ENCODE measurements around the gene TSPAN9. TPM values are rescaled to one million over a fixed set of nuclear protein-coding genes. Genes with fewer than 3 reads are reported as not detected.

TSPAN9 gene
- total RNA-seq, 1 donor from 2014 or later, result 49.4 TPM

GRCh38 chr12:3311491-3312103, 234.4 kb downstream of the TSPAN9 start:
- Mint-ChIP-seq H3K27ac (no peak overlapping the region), H3K4me1 (peaks cover 20% of the 10 kb centered on the region), H3K9me3 (no peaks in the 10 kb centered on the region), H3K27me3 (ENCODE audit: low read depth) (peaks cover 33% of the 10 kb centered on the region), H3K36me3 (no peaks in the 10 kb centered on the region), H3K4me3 (no peak overlapping the region)
- no peak for DNase-seq (ENCODE audit: low spot score in 2 of 2, unreplicated experiment in 2 of 2)
- TF ChIP-seq, protein P1, sequence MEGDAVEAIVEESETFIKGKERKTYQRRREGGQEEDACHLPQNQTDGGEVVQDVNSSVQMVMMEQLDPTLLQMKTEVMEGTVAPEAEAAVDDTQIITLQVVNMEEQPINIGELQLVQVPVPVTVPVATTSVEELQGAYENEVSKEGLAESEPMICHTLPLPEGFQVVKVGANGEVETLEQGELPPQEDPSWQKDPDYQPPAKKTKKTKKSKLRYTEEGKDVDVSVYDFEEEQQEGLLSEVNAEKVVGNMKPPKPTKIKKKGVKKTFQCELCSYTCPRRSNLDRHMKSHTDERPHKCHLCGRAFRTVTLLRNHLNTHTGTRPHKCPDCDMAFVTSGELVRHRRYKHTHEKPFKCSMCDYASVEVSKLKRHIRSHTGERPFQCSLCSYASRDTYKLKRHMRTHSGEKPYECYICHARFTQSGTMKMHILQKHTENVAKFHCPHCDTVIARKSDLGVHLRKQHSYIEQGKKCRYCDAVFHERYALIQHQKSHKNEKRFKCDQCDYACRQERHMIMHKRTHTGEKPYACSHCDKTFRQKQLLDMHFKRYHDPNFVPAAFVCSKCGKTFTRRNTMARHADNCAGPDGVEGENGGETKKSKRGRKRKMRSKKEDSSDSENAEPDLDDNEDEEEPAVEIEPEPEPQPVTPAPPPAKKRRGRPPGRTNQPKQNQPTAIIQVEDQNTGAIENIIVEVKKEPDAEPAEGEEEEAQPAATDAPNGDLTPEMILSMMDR (IDR thresholded peaks at IDR 0.05; ENCODE audit: unreplicated experiment), result no peak

GRCh38 chr12:3313066-3313465, 235.9 kb downstream of the TSPAN9 start:
- DNase-seq (ENCODE audit: low spot score in 2 of 2, unreplicated experiment in 2 of 2), result no peak
- Mint-ChIP-seq H3K4me1 (peaks cover 17% of the 10 kb centered on the region), H3K4me3 (no peak overlapping the region), H3K27ac (no peak overlapping the region), H3K36me3 (no peaks in the 10 kb centered on the region), H3K9me3 (no peaks in the 10 kb centered on the region), H3K27me3 (ENCODE audit: low read depth) (peaks cover 29% of the 10 kb centered on the region)
- TF ChIP-seq, protein P1 (IDR thresholded peaks at IDR 0.05; ENCODE audit: unreplicated experiment), result no peak

DNA sequence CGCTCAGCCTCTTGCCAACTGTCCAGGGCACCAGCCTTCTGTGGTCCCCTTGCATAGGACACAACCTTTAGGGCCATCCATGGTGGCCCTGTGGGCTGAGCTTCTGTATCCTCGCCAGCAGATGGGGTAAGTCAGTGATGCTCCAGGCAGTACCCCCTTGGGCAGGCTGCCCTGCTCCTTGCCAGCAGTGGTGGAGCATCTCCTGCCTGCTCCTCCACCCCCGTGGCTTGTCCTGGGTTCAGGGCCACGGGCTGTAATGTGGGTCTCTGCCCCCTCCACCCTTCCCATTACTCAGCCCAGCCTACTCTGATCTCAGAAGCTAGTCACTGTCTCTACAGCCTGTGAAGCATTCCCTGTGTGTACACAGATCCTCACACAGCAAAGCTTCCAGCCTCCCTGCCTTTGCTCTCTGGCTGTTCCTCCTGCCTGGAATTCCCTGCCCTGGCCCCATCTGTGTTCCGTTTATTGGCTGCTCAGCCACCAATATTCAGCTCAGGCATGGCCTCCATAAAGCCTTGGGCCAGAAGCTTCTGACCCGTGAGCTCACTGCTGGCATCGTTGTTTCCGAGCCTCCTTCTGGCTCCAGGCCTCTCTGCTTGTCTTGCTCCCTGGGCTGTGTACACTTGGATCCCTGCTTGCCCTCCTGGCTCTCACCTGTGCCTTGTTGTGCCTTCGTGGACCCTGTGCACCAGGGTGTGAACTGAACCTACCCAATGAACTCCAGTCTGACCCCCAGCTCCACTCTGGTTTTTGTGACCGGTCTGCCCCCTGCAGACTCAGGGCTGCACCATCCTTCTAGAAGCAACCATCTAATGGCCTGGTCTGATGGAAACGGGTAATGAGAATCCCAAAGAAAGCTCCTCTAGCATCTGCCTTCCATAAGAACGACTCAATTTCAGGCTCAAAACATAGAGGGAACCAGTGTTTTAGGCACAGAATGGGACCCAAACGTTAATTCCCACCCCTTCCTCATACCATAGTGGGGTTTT, 236.8 kb downstream of the TSPAN9 start:
- no peaks in the 10 kb centered on the region for H3K9me3 Mint-ChIP-seq
- TF ChIP-seq, protein P1 (IDR thresholded peaks at IDR 0.05; ENCODE audit: unreplicated experiment), result peak; percentile 21
- no peak overlapping the region for H3K27ac Mint-ChIP-seq
- no peak overlapping the region for H3K4me3 Mint-ChIP-seq
- peaks cover 25% of the 10 kb centered on the region for H3K27me3 Mint-ChIP-seq (ENCODE audit: low read depth)
- H3K4me1 Mint-ChIP-seq, result peaks cover 17% of the 10 kb centered on the region
- DNase-seq (ENCODE audit: low spot score in 2 of 2, unreplicated experiment in 2 of 2), result no peak
- H3K36me3 Mint-ChIP-seq, result no peaks in the 10 kb centered on the region

DNA sequence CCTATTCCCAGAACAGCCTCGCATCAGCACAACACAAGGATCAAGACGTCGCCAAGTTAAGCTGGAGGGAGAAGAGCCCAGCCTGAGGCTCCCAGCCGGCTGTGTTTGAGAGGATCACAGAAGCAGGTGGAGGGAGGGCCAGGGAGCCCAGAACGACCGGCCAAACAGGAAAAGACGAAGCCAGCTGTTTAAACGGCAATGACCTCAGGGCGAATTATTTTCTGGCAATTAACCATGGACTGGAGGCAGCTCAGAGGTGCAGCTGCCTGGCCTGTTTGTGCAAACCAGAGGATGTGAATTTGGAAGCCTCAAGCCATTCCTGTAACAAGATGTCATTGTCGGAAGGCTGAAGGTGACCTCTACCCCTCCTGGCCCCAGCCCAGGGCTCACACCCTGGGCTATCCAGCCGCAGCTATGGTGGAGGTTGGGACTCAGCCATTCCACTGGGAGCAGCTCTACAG, 238.1 kb downstream of the TSPAN9 start:
- H3K4me3 Mint-ChIP-seq, result no peak overlapping the region
- no peaks in the 10 kb centered on the region for H3K9me3 Mint-ChIP-seq
- peaks cover 22% of the 10 kb centered on the region for H3K27me3 Mint-ChIP-seq (ENCODE audit: low read depth)
- TF ChIP-seq, protein P1 (IDR thresholded peaks at IDR 0.05; ENCODE audit: unreplicated experiment), result no peak
- peaks cover 17% of the 10 kb centered on the region for H3K4me1 Mint-ChIP-seq
- no peaks in the 10 kb centered on the region for H3K36me3 Mint-ChIP-seq
- no peak overlapping the region for H3K27ac Mint-ChIP-seq
- no peak for DNase-seq (ENCODE audit: low spot score in 2 of 2, unreplicated experiment in 2 of 2)

DNA sequence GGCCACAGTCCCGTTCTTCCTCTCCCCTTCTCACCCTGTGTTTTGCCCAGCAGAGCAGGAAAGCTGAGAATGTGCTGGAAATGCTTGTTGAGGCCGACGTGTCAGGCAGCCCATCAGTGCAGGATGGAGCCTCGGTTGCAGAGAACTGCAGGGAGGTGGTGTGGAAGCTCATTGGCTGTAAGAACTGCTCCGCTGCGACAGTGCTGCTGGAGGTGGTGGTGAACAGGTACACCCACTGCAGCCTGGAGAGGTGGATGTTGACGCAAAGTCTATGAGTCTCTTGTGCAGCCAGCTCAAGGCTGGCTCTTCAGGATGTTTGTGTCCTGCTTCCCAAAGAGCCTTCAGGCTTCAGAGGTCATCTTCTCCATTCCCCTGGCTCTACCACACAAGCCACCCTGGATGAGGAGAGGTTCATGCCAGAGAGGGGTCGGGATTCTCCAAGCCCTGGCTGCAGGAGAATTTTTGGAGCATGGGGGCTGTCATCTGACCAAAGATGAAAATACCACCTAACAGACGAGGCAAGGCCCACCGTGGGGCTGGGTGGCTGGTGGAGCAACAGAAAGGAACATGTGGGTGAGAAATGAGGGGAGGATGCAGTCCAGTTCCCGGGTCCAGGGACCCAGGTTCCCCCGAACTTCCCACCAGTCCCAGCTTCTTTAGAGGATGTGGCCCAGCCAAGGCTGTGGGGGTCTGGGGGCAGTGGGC, 239.7 kb downstream of the TSPAN9 start:
- no peak for DNase-seq (ENCODE audit: low spot score in 2 of 2, unreplicated experiment in 2 of 2)
- TF ChIP-seq, protein P1 (IDR thresholded peaks at IDR 0.05; ENCODE audit: unreplicated experiment), result no peak
- no peaks in the 10 kb centered on the region for H3K36me3 Mint-ChIP-seq
- peaks cover 17% of the 10 kb centered on the region for H3K27me3 Mint-ChIP-seq (ENCODE audit: low read depth)
- H3K4me3 Mint-ChIP-seq, result no peak overlapping the region
- no peak overlapping the region for H3K27ac Mint-ChIP-seq
- no peaks in the 10 kb centered on the region for H3K9me3 Mint-ChIP-seq
- H3K4me1 Mint-ChIP-seq, result peaks cover 17% of the 10 kb centered on the region

Data from mesothelial cell of epicardium (in vitro differentiated cells).